ENCODE results near the gene PCTP.

Gene PCTP

GRCh38 chr17:55806745-55807495 is 56.1 kb downstream of the PCTP start:
- no peak for DNase-seq

DNA sequence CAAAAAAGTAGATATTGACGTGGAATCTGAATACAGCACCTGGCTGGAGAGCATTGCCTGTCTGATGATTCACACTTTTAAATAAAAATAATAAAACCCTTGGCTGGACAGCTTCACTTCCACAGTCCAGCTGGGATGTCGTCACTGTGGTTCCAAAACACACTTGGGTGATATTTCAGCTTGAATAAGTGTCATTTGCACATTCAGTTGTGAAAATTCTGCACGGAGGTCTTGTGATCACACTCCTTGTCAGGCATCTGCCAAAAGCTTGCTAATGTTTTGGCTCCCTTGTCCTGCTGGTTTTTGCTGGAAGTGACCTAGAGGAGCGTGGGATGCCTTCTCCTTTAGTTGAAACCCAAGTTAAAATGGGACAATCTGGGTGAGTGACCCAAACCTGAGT is 60.7 kb downstream of the PCTP start:
- DNase-seq = no peak

GRCh38 chr17:55812323-55812722 is 61.5 kb downstream of the PCTP start:
- DNase-seq = no peak

DNA sequence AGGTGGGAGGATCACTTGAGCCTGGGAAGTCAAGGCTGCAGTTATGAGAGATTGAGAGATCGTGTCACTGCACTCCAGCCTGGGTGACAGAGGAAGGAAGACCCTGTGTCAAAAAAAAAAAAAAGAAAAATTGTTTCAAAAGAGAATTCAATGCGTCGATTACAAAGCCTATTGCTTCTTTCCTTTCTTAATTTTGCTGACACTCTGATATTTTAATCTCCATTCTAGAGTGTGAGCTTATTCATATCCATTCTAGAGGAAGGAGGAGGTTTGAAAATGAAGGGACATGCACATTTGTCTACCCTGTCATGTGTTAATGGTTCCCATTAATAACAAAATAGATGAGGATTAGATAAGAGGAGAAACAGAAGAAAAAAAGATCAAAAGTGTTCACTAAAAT is 63.1 kb downstream of the PCTP start:
- DNase-seq = no peak

GRCh38 chr17:55814377-55814776 is 63.5 kb downstream of the PCTP start:
- DNase-seq = no peak

GRCh38 chr17:55816532-55817396 is 65.9 kb downstream of the PCTP start:
- no peak for DNase-seq

DNA sequence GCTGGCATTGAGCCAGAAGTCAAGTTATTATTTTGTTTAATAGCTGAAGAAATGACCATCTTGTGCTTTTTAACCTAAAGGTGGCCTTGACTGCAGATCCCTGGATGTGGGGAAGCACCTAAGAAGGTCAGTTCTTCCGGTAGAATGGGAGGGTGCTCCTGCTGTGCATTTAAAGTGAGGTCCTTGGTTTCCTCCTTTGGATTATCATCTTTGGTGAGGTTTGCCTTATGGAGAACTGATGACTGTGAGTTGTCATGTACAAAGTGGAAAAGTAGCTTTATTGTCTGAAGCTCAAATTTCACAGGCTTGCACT is 66.5 kb downstream of the PCTP start:
- DNase-seq = no peak

- no peak for DNase-seq
Measured at GRCh38 chr17:55818026-55818425, 67.2 kb downstream of the PCTP start.

- no peak for DNase-seq
Measured at GRCh38 chr17:55818451-55819375, 67.9 kb downstream of the PCTP start.

GRCh38 chr17:55820675-55821074 is 69.8 kb downstream of the PCTP start:
- DNase-seq = no peak

- DNase-seq = no peak
Measured at GRCh38 chr17:55822028-55822427, 71.2 kb downstream of the PCTP start.

DNA sequence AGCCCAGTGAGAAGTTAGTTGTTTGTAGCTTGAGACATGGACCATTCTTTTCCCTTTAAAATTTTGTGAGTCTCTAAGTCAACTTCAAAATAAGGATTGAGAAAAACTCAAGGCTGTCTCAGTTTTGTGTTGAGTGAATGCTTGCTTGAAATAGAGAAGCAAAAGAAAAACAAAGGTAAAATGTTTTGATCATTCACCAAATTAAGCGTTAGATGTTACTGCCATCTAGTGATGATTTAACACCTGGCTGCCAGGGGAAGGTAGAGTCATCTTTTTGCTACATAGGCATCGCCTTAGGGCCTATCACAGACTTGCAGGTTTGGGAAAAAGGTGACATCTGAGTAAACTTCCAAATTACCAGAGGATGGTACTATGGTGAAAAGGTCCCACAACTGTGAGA is 74.4 kb downstream of the PCTP start:
- no peak for DNase-seq
